Hypothalamus (tissue), 51 donors: ENCODE measurements around the gene MBD3.
"Not testable (repeated sequence)": the region's sequence is repeated elsewhere in the genome, so short reads cannot be mapped to it uniquely, and the experiment has no call there.

Experiments used
- DNase-seq, 51 donors: peaks; one replicate each; lab custom pipeline; 2025; lab: John Stamatoyannopoulos, UW

Gene MBD3

GRCh38 chr19:1592755-1593500 lies at the start of gene MBD3:
Gene MBD3 (minus strand): TSS chr19:1592865. CDS start chr19:1592631, 234 bp downstream.
- peak; percentile 23 to 95 (median 87) for DNase-seq

- DNase-seq = not testable (repeated sequence)
Measured at GRCh38 chr19:1640893-1641448, 48.3 kb upstream of the MBD3 start.

GRCh38 chr19:1636325-1637236 lies 43.9 kb upstream of the MBD3 start:
- DNase-seq = no peak

- DNase-seq = no peak
Measured at GRCh38 chr19:1634938-1635243, 42.2 kb upstream of the MBD3 start.

- no peak for DNase-seq
Measured at GRCh38 chr19:1634242-1634937, 41.7 kb upstream of the MBD3 start.

GRCh38 chr19:1633269-1633826 lies 40.7 kb upstream of the MBD3 start:
- no peak for DNase-seq

GRCh38 chr19:1632462-1633268 lies 40.0 kb upstream of the MBD3 start:
- no peak for DNase-seq

- no peak for DNase-seq
Measured at GRCh38 chr19:1631557-1632100, 39.0 kb upstream of the MBD3 start.

- no peak for DNase-seq
Measured at GRCh38 chr19:1630811-1631210, 38.1 kb upstream of the MBD3 start.

GRCh38 chr19:1630012-1630411 lies 37.3 kb upstream of the MBD3 start:
- no peak for DNase-seq

- DNase-seq = no peak
Measured at GRCh38 chr19:1629256-1629808, 36.7 kb upstream of the MBD3 start.

GRCh38 chr19:1627194-1627593 lies 34.5 kb upstream of the MBD3 start:
- no peak for DNase-seq

GRCh38 chr19:1626417-1627010 lies 33.8 kb upstream of the MBD3 start:
- no peak for DNase-seq

- DNase-seq = peak in 22 of 51 donors; percentile 6 to 51 (median 21)
Measured at GRCh38 chr19:1624458-1624857, 31.8 kb upstream of the MBD3 start.

GRCh38 chr19:1622541-1622940 lies 29.9 kb upstream of the MBD3 start:
- DNase-seq = no peak

- no peak for DNase-seq
Measured at GRCh38 chr19:1622007-1622406, 29.3 kb upstream of the MBD3 start.

- DNase-seq = no peak
Measured at GRCh38 chr19:1621574-1621973, 28.9 kb upstream of the MBD3 start.

- DNase-seq = no peak
Measured at GRCh38 chr19:1621021-1621420, 28.4 kb upstream of the MBD3 start.

- DNase-seq = no peak
Measured at GRCh38 chr19:1620502-1620901, 27.8 kb upstream of the MBD3 start.
